GM12891 (cell line): ENCODE measurements around the gene WNT7B.

ENCODE experiments used
- DNase-seq: peaks from one replicate; pipeline ENCODE4 v3.0.0; 2011; ENCODE audit warnings: low spot score; ENCODE audit not compliant: insufficient read length
- FAIRE-seq: peaks from 2 replicates; lab custom pipeline; 2011; peaks lifted over from hg19 to GRCh38; lab: Jason Lieb, UNC
- PAX5 ChIP-seq: IDR thresholded peaks from 2 replicates; pipeline ENCODE4 v1.6.1; 2011; ENCODE audit warnings: low read length, moderate library complexity, mild to moderate bottlenecking; ENCODE audit not compliant: insufficient read depth, severe bottlenecking
- POLR2A ChIP-seq: IDR thresholded peaks from 2 replicates; pipeline ENCODE4 v1.6.1; 2011; ENCODE audit warnings: low read depth, low read length, control low read depth
- POLR2AphosphoS5 ChIP-seq: IDR thresholded peaks from 2 replicates; pipeline ENCODE4 v1.6.1; 2011; ENCODE audit warnings: low read depth, low read length, control low read depth
- POU2F2 ChIP-seq: IDR thresholded peaks from 2 replicates; pipeline ENCODE4 v1.6.1; 2011; ENCODE audit warnings: low read depth, mild to moderate bottlenecking, control low read depth, low read length, moderate library complexity
- SPI1 ChIP-seq: IDR thresholded peaks from 2 replicates; pipeline ENCODE4 v1.6.1; 2011; ENCODE audit warnings: low read depth, low read length, control low read depth
- TAF1 ChIP-seq: IDR thresholded peaks from 2 replicates; pipeline ENCODE4 v1.6.1; 2011; ENCODE audit warnings: low read depth, low read length, control low read depth

Gene WNT7B

GRCh38 chr22:45886540-45886939, 90.4 kb downstream of the WNT7B start:
- no peak for DNase-seq
- TF ChIP-seq POLR2A (no peak), TAF1 (no peak), POLR2AphosphoS5 (no peak), SPI1 (no peak), POU2F2 (no peak), PAX5 (no peak)
- FAIRE-seq, result no peak

- FAIRE-seq (no peak), DNase-seq (no peak)
Measured at GRCh38 chr22:45885941-45886395, 91.0 kb downstream of the WNT7B start.

GRCh38 chr22:45885171-45885840, 91.7 kb downstream of the WNT7B start:
- TF ChIP-seq SPI1 (no peak), POLR2A (no peak), PAX5 (no peak), POU2F2 (no peak), POLR2AphosphoS5 (no peak), TAF1 (no peak)
- DNase-seq, result no peak
- FAIRE-seq, result no peak

More at GRCh38 chr22:45885941-45886395, 91.0 kb downstream of the WNT7B start:
- TF ChIP-seq POU2F2 (no peak), POLR2A (no peak), SPI1 (no peak), TAF1 (no peak), PAX5 (no peak), POLR2AphosphoS5 (no peak)

GRCh38 chr22:45884201-45885062, 92.5 kb downstream of the WNT7B start:
- FAIRE-seq (no peak), DNase-seq (no peak)

GRCh38 chr22:45883811-45884170, 93.2 kb downstream of the WNT7B start:
- no peak for FAIRE-seq
- DNase-seq, result no peak
- TF ChIP-seq POU2F2, result no peak
- TF ChIP-seq TAF1, result no peak
- TF ChIP-seq SPI1, result no peak
- TF ChIP-seq POLR2A, result no peak
- TF ChIP-seq PAX5, result no peak
- TF ChIP-seq POLR2AphosphoS5, result no peak

More at GRCh38 chr22:45884201-45885062, 92.5 kb downstream of the WNT7B start:
- TF ChIP-seq PAX5, result no peak

- FAIRE-seq, result no peak
- no peak for DNase-seq
- TF ChIP-seq SPI1 (no peak), POLR2A (no peak), PAX5 (no peak), POLR2AphosphoS5 (no peak), TAF1 (no peak), POU2F2 (no peak)
Measured at GRCh38 chr22:45882881-45883810, 93.8 kb downstream of the WNT7B start.

GRCh38 chr22:45881524-45881875, 95.5 kb downstream of the WNT7B start:
- TF ChIP-seq TAF1 (no peak), SPI1 (no peak), POLR2AphosphoS5 (no peak), PAX5 (no peak), POLR2A (no peak), POU2F2 (no peak)
- DNase-seq, result no peak
- FAIRE-seq, result no peak

GRCh38 chr22:45880716-45881523, 96.0 kb downstream of the WNT7B start:
- FAIRE-seq (no peak), DNase-seq (no peak)
- TF ChIP-seq PAX5 (no peak), POLR2A (no peak), POLR2AphosphoS5 (no peak), TAF1 (no peak), SPI1 (no peak), POU2F2 (no peak)
